HEK293T (cell line): ENCODE measurements around the gene CXCL8.

ENCODE experiments used
- BHLHE40 ChIP-seq: fragments of 450-650 bp; IDR thresholded peaks from 2 replicates; pipeline ENCODE4 v1.6.1; 2016; ENCODE audit warnings: mild to moderate bottlenecking, moderate library complexity, borderline replicate concordance
- CTBP1 ChIP-seq: fragments of 450-650 bp; IDR thresholded peaks from 2 replicates; pipeline ENCODE4 v1.6.1; 2016; ENCODE audit warnings: borderline replicate concordance
- ELF4 ChIP-seq: fragments of 450-650 bp; IDR thresholded peaks from 2 replicates; pipeline ENCODE4 v1.6.1; 2017; ENCODE audit warnings: antibody characterized with exemption
- FOXA1 ChIP-seq: fragments of 450-650 bp; IDR thresholded peaks from 2 replicates; pipeline ENCODE4 v1.6.1; 2016; ENCODE audit warnings: mild to moderate bottlenecking
- FOXK2 ChIP-seq: fragments of 450-650 bp; IDR thresholded peaks from 2 replicates; pipeline ENCODE4 v1.6.1; 2016; ENCODE audit warnings: mild to moderate bottlenecking
- FOXM1 ChIP-seq: fragments of 450-650 bp; IDR thresholded peaks from 2 replicates; pipeline ENCODE4 v1.6.1; 2017; ENCODE audit warnings: mild to moderate bottlenecking, borderline replicate concordance
- HDGF ChIP-seq: fragments of 450-650 bp; IDR thresholded peaks from 2 replicates; pipeline ENCODE4 v1.6.1; 2017; ENCODE audit warnings: antibody characterized with exemption, borderline replicate concordance
- LEF1 ChIP-seq: fragments of 450-650 bp; IDR thresholded peaks from 2 replicates; pipeline ENCODE4 v1.6.1; 2017; ENCODE audit warnings: mild to moderate bottlenecking, borderline replicate concordance
- PKNOX1 ChIP-seq: fragments of 450-650 bp; IDR thresholded peaks from 2 replicates; pipeline ENCODE4 v1.6.1; 2016
- SP1 ChIP-seq: fragments of 450-650 bp; IDR thresholded peaks from 2 replicates; pipeline ENCODE4 v1.6.1; 2017
- SUZ12 ChIP-seq: fragments of 450-650 bp; IDR thresholded peaks from 2 replicates; pipeline ENCODE4 v1.6.1; 2016; ENCODE audit warnings: mild to moderate bottlenecking
- TARDBP ChIP-seq: fragments of 450-650 bp; IDR thresholded peaks from 2 replicates; pipeline ENCODE4 v1.6.1; 2016

- TF ChIP-seq FOXM1, result no peak
- TF ChIP-seq PKNOX1, result no peak
- no peak for TF ChIP-seq SP1
- TF ChIP-seq CTBP1, result no peak
- no peak for TF ChIP-seq BHLHE40
- no peak for TF ChIP-seq SUZ12
- no peak for TF ChIP-seq LEF1
- no peak for TF ChIP-seq ELF4
- TF ChIP-seq HDGF, result no peak
- no peak for TF ChIP-seq FOXA1
- no peak for TF ChIP-seq TARDBP
- TF ChIP-seq FOXK2, result no peak
Measured at GRCh38 chr4:73743795-73744194, 3.4 kb downstream of the CXCL8 start.
